HL-60 (cell line): Measurements from ENCODE around the gene NKPD1.

ENCODE experiments used
- DNase-seq, 2 experiments: peaks; one replicate each; pipeline ENCODE4 v3.0.0-alpha.2; 2010 to 2020; ENCODE audit warnings: low read depth in 1 of 2, low spot score in 1 of 2
- H3K27ac ChIP-seq: fragments of 250-450 bp; sonication (Bioruptor Pico); replicated peaks from 2 replicates; pipeline ENCODE4 v1.5.1; 2020; ENCODE audit warnings: mild to moderate bottlenecking, moderate library complexity
- H3K27me3 ChIP-seq: fragments of 250-450 bp; sonication (Bioruptor Pico); 2 replicates; pipeline ENCODE4 v1.5.1; 2021; ENCODE audit warnings: mild to moderate bottlenecking, moderate library complexity; ENCODE audit not compliant: insufficient read depth, poor library complexity, severe bottlenecking
- H3K4me3 ChIP-seq: replicated peaks from 2 replicates; pipeline ENCODE4 v1.5.1; 2011; ENCODE audit warnings: mild to moderate bottlenecking, control low read depth, low read length; ENCODE audit not compliant: insufficient read depth
- CTCF ChIP-seq: IDR thresholded peaks from one replicate; pipeline ENCODE4 v1.5.1; 2011; ENCODE audit warnings: low read length, control low read depth, inconsistent platforms; ENCODE audit not compliant: insufficient read depth
- GABPA ChIP-seq: IDR thresholded peaks from 2 replicates; pipeline ENCODE4 v1.6.1; 2012; ENCODE audit warnings: low read depth
- POLR2AphosphoS5 ChIP-seq: IDR thresholded peaks from 2 replicates; pipeline ENCODE4 v1.6.1; 2012; ENCODE audit warnings: low read depth
- REST ChIP-seq: IDR thresholded peaks from 2 replicates; pipeline ENCODE4 v1.6.1; 2012; ENCODE audit warnings: low read depth; ENCODE audit not compliant: insufficient replicate concordance
- SPI1 ChIP-seq: IDR thresholded peaks from 2 replicates; pipeline ENCODE4 v1.6.1; 2012; ENCODE audit warnings: low read depth, mild to moderate bottlenecking, borderline replicate concordance

Gene NKPD1

GRCh38 chr19:45184115-45184514 lies 23.3 kb upstream of the NKPD1 start:
- Histone ChIP-seq H3K4me3 (no peak overlapping the region), H3K27ac (no peak overlapping the region), H3K27me3 (no peaks in the 10 kb centered on the region)
- DNase-seq = no peak
- peak; percentile 53 for TF ChIP-seq SPI1
- TF ChIP-seq REST = no peak
- TF ChIP-seq GABPA = no peak
- TF ChIP-seq POLR2AphosphoS5 = no peak
- TF ChIP-seq CTCF = no peak

GRCh38 chr19:45182758-45183157 lies 22.0 kb upstream of the NKPD1 start:
- Histone ChIP-seq H3K4me3 (no peak overlapping the region), H3K27me3 (no peaks in the 10 kb centered on the region), H3K27ac (no peak overlapping the region)
- TF ChIP-seq REST (no peak), SPI1 (peak; percentile 33; the same call in 1 of the 2 replicates)
- no peak for DNase-seq

DNA sequence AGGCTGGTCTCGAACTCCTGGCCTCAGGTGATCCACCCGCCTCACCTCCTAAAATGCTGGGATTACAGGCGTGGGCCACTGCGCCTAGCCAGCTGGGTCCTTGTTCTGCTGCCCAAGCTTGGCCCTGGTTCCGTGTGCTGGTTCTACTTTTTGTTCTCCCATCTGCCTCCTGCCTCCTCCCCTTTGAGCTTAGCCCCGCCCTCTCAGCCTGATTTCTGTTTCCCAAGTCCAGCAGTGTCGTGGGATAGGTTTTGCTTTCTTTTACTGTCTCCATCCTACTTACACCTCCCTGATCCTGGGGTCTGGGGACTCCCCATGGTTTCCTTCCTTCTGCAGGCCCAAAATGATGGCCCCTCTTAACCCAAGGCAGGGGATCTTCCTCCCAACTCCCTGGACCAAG lies 20.2 kb upstream of the NKPD1 start:
- Histone ChIP-seq H3K4me3 (no peak overlapping the region), H3K27ac (no peak overlapping the region), H3K27me3 (no peaks in the 10 kb centered on the region)
- no peak for TF ChIP-seq SPI1
- TF ChIP-seq GABPA = no peak
- no peak for TF ChIP-seq POLR2AphosphoS5
- TF ChIP-seq REST = no peak
- TF ChIP-seq CTCF = no peak
- no peak for DNase-seq

DNA sequence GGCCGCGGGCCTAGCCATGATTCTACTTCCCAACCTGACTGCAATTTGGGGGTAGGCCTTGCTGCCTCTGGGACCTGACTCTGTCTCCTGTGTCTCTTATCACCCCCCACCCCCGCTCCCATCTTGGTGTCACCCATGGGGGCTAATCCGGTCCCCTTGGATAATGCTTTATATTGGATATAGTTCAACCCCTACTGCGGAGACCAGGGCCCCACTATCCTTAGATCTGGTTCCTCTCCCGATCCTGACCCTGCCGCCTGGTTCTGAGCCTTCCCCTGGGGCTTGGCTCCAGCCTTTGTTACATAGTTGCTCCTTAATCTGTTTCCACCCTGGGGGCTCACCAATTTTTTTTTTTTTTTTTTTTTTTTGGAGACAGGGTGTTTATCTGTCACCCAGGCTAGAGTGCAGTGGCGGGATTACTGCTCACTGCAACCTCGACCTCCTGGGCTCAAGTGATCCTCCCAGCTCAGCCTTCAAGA lies 19.1 kb upstream of the NKPD1 start:
- DNase-seq = no peak
- peak overlapping the region; percentile 49; the same call in 1 of the 2 replicates for H3K27ac ChIP-seq
- TF ChIP-seq REST (no peak), GABPA (no peak), CTCF (no peak), POLR2AphosphoS5 (no peak), SPI1 (no peak)
- no peaks in the 10 kb centered on the region for H3K27me3 ChIP-seq
- H3K4me3 ChIP-seq = peak overlapping the region; percentile 94
